GM19397 (cell line): Measurements from ENCODE around the gene CNTN2.

ENCODE experiments used
- ATAC-seq: cut with Tn5 transposase; IDR thresholded peaks from one replicate; pipeline ENCODE4 v1.9.1; 2021; ENCODE audit warnings: mild to moderate bottlenecking, moderate library complexity; ENCODE audit not compliant: unreplicated experiment

Gene CNTN2

DNA sequence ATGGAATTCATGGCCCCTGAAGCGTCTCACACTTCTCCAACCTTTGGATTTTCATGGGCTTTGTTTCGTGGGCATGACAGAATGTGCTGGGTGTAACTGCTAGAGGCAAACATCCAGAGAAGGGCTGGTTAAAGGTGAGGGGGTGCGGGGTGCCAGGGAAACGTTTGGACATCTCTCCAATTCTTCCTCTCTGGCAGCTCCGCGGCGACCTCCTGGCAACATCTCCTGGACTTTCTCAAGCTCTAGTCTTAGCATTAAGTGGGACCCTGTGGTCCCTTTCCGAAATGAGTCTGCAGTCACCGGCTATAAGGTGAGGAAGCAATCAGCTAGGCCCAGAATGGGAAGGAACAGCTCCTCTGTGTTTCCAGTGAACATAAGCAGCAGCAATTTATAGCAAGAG, 29.3 kb downstream of the CNTN2 start:
- ATAC-seq = no peak

DNA sequence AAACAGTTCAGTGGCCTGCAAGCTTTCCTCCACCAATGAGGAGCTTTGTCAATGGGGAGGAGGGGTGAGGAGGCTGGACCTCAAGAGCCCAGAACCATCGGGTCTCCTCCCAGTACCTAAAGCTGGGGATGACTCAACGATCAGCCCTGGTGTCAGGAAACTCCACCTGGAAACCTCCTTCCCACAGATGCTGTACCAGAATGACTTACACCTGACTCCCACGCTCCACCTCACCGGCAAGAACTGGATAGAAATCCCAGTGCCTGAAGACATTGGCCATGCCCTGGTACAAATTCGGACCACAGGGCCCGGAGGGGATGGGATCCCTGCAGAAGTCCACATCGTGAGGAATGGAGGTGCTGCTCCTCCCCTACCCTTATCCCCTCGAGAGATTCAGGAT, 29.9 kb downstream of the CNTN2 start:
- no peak for ATAC-seq

DNA sequence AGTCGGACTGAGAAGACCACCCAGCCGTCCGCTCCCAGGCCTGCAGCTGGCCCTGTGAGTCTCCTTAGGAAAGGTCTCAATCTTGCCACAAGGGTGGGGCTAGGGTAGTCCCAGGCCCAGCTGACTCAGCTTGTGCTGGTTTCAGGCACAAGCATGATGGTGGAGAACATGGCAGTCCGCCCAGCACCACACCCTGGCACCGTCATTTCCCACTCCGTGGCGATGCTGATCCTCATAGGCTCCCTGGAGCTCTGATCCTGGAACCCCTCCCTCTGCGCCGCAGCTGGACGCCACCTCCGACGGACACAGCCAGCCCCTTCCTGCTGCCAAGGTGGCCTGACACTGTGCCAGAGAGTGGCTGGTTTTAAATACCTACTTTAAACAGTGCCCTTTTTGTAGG, 30.5 kb downstream of the CNTN2 start:
- no peak for ATAC-seq

DNA sequence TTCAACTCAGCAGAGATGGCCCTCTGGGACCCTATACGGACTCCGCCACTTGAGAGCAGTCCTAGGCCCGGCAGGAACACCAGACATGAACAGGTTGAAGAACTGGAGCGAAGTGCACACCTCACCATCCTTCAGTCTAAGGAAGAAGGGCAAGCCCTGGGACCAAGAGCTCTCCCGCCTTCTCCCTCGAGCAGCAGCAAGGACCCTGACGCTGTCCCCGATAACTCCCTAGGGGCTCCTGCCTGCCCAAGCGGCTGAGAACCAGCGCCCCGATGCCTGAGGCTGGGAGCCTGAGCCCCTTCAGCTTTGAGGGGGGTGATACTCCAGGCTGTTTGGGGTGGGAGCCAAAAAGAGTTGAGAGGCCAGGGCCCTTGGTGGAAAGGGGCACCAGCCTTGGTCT, 31.1 kb downstream of the CNTN2 start:
- no peak for ATAC-seq

DNA sequence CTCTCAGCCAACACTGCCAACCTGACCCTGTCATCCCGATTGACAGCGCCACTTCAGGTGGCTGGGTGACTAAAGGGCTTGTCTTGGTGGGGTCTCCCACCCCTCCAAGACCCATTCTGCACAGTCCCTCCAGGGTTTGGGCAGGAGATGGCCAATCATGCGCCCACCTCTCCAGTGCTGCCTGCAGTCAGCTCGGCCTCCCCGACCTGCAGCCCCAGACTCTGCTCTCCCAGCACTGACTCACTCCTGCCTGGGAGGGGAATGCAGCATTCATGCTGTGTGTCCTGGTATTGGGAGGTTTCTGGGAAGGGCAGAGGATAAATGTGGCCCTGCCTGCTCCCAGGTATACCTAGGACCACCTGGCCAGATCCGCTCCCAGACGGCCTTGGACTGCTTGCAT, 31.5 kb downstream of the CNTN2 start:
- no peak for ATAC-seq

DNA sequence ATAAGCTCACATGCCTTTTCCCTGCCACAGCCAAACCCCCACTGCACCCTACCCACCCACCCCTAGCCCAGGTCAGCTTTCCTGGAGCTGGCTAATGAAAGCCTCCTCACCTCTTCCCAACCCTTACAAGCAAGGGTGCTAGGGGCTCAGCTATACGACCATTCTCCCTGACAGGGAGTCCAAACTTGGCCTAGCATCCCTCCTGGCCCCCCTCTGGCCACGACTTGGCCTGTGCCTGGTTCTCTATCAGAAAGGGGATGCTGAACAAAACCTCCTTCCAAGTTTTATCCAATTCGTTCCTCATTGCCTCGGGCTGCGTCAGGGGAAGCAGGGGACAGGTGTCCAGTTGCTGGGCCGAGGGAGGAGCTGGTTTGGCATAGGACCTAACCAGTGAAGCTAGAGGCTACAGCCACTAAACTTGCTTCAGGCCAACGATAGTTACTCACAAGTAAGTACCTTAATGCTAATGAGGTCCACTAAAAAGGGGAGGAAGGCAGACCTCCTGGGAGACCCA, 32.7 kb downstream of the CNTN2 start:
- ATAC-seq = no peak

DNA sequence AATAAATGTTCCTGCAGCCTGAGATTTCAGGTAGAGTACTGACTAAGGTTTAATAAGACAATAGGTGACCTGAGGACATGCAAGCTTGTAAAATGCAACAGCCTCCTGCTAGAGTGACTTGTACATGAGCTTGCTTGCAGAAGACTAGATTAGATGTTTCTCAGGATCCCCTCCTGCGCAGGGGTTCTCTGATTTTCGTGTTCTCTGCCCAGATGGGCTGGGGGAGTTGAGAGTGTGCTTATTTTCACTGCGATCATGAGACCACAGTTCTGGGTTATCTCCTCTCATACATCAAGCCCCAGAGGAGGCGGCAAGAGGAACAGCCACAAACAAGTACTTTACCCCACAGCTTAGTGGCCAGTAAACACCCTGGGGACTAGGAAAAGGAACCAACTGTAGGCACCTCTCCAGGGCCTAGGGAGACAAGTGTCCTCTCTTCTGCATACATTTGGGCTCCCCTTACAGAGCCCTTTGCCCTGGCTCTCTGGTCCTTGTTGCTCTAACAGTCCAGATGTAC, 33.3 kb downstream of the CNTN2 start:
- ATAC-seq = no peak

DNA sequence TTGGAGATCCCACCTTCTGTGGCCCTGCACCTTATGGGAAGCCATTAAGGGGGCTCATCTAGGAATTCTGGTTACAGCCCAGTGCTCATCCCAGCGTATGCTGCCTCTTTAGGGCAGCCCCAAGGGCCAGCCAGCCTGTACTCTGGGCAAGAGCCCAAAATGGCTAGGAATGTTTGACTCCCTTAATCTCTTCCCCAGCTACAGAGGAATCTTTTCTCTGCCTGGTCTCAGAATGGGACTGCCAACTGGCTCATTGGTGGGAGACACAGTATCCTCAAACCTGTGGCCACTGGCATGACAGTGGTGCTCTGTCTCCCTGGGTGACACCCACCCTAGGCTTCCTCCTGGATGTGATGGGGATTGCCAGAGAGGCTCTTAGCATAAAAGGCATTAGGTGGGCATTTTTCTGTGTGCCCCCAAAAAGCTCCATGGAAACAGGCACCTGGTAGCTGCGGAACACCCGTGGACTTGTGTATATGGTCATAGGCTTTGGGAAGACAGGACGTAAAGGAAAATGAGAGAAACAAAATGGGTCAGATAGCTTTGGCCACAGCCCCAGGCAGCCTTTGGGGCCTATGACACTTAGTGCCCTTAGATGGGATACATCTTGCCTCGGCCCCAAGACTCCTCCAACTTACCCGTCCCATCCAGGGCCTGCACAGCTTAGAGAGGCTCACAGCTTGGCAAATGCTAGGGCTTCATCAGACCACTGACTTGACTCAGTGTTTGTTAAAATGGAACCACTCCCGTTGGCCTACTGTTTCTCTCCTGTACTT, 34.3 kb downstream of the CNTN2 start:
- no peak for ATAC-seq

DNA sequence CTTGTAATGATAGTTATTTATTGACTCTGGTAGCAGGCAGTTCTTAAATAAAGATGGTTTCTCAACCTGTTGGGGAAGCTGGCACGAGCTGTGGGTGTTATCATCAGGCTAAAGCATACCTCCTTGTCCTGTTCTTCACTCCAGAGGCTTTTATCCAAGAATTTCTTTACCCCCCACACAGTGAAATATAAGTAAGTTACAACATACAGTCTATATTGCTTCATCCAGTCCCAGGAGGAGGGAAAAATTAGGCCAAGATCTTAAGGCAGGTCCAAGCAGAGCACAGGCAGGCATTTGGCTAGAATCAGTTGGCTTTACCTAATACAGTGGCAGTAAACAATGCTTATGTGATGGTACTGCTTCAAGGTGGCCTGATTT, 34.9 kb downstream of the CNTN2 start:
- ATAC-seq = no peak

DNA sequence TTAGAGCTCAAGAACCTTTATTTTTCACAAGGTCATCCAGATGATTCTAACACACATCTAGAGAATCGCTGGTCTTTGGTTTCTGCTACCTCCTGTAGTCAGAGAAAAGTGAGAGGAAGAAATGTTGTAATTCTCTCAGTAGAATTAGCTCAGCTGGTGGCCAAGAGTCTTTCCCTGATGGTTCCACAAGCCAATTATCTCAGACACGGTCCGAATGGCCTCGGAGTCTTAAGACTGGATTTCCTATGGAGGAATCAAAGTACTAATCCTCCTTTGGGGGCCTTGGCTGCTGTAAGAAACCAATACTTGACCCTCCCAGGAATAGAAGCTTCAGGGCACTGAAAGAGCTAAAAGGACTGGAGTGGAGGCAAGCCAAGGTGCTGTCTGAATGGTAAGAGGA, 39.4 kb downstream of the CNTN2 start:
- no peak for ATAC-seq

DNA sequence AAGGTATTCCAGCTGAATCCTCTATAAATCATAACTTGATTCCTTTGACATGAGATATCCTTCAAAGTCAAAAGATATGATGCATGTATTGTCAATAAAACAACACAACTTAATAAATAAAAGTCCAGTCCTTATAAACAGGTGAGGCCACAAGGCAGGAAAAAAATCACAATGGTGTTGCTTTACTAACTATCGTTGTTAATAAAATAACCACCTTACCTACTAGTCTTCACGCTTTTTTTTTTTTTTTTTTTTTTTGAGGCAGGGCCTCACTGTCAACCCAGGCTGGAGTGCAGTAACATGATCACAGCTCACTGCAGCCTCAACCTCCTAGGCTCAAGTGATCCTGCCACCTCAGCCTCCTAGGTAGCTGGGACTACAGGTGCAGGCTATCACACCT, 41.3 kb downstream of the CNTN2 start, which contains the start of gene TMEM81:
TMEM81 (minus strand) TSS at position 101 of the 400 bp plus-strand sequence. CDS start 140 bp downstream, outside the sequence.
- no peak for ATAC-seq

DNA sequence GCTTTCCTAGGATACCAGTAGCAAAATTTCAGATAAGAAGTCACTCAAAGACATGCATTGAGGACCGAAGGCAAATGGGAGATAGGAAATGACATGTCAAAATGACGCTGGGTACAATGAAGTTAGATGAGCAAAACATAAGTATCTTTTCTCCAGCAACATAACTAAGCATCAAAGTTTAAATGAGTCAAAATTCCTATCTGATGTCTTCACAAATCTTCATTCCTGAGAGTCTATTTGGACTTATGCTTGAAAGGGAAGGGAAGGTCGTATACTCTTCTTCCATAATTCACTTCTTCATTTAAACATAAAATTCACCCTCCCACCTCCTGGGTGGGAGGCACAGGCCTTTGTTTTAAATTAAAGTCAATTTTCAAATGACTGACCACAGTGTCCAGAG, 45.3 kb downstream of the CNTN2 start:
- ATAC-seq = no peak

DNA sequence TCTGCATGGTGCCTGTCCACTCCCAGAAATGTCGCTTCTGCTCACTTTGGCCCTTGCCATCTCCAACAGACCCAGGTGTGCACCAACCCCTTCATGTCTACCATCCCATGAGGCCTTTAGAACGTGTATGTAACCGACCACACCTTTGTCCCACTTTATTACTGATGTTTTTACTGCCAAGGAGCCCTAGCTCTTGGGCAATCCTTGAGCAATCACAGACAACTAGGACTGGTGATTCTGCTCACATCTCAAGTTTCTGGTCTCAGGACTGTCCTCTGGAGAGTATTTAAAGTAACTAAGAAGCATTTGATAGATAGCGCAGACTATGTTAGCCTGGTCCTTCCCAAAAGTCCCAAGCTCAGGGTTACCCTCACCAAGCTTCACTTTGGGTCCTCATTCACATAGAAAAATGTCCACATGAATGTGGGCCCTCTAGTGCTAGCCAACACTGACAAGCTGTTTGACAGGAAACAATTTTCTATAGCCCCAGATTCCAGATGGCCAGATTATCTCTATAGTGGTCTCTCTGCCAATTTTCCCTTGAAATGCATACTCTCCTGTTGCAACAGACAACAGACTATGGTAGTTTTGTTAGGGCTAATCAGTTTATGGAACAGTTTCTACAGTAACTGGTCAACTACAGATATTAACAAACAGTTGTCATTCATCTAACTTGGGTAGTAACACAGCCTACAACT, 48.2 kb downstream of the CNTN2 start:
- no peak for ATAC-seq

DNA sequence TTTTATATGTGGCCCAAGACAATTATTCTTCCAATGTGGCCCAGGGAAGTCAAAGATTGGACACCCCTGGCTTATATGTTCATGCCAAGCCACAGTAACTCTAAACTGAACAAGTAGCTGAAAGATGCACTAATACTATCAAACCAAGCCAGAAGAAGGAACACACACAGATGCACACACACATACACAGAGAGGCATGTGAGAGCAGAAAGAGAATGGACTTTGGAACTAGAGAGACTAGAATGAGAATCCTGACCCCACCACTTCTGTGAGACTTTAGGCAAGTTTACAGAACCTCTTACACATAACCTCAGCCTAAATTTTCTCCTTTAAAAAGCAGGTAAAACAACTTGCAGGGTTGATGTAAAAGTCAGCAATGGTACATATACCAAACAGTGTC, 52.4 kb downstream of the CNTN2 start:
- ATAC-seq = no peak

DNA sequence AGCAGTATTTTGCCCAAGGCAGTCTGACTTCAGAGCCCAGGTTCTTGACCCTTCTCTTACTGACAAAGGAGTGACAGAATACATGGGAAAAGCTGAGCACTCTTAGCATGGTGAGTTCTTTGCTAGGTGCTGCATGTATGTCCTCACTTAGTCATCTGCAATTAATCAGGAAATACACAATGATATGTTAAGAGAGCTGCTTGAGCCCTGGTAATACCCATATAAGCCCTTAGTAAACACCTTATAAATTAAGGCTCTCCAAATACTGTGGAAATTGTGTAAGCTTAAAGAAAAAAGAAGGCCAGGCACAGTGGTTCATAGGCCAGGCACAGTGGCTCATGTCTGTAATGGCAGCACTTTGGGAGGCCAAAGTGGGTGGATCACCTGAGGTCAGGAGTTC, 55.2 kb downstream of the CNTN2 start:
- ATAC-seq = no peak

DNA sequence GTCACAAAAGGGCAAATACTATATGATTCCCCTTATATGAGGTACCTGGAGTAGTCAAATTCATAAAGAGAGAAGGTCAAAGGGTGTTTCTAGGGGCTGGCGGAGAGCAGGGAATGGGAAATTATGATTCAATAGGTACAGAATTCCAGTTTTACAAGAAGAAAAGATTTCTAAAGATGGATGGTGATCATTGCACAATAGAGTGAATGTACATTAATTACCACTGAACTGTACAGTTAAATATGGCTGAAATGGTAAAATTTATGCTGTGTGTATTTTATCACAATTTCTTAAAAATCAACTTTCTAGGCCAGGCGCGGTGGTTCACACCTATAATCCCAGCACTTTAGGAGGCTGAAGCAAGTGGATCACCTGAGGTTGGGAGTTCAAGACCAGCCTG, 59.4 kb downstream of the CNTN2 start:
- no peak for ATAC-seq

DNA sequence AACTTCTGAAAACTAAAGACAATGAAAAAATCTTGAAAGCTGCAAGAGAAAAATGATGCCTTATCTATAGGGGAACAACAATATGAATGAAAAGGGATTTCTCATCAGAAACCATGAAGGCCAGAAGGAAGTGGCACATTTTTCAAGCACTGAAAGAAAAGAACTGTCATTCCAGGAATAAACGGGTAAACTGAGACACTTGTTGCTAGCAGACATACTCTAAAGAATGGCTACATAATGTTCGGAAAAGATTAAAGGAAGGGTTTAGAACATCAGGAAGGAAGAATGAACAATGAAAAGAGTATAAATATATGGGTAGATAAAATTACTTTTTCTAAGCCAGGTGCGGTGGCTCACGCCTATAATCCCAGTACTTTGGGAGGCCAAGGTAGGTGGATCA, 64.3 kb downstream of the CNTN2 start:
- no peak for ATAC-seq

DNA sequence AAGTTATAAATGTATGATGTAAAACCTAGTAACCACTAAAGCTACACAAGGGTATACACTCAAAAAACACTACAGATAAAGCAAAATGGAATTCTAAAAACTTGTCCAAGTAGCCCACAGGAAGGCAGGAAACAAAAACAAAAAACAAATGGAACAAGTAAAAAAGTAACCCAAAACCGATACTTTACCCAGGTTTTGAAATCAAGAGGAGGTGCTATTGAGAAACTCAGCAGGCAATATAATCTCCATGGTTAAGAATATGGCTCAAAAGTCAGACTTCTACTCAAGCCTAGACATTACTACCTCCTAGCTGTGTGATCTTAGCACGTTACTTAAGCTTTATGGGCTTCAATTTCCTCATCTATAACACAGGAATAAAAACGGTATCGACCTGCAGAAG, 65.5 kb downstream of the CNTN2 start:
- no peak for ATAC-seq

DNA sequence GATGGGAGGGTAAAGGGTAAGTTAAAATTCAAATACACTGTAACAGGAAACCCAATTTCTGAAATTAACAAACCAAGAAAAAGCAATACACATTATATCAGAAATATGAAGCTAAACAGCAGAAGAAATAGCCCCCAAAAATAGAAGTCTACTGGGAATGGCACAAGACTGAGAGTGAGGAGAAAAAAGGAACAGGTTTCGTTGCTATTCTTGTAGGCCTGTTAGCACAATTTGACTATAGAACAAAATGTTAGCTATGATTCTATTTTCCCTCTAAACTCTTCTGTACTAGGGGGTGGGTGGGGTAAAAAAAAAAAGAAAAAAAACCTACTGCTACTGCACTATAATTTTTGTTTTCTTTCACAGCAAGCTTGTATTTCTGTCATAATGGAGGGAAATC, 66.3 kb downstream of the CNTN2 start:
- ATAC-seq = no peak

DNA sequence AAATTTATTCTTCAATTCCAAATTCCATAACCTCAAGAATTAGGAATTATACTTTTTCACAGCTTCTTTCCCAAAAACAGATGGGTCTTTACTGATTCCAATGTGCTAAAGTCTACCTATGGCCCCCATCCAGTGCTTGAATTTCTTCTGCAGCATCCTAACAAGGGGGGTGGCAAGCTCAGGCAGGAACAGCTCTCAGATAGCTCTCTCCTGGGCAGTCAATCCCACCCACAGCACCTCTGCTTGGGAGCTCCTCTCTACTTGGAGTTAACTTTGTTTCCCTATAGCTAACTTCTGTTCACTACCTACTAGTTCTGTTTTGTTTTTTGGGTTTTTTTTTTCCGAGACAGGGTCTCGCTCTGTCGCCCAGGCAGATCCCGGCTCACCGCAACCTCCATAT, 66.7 kb downstream of the CNTN2 start:
- ATAC-seq = no peak

DNA sequence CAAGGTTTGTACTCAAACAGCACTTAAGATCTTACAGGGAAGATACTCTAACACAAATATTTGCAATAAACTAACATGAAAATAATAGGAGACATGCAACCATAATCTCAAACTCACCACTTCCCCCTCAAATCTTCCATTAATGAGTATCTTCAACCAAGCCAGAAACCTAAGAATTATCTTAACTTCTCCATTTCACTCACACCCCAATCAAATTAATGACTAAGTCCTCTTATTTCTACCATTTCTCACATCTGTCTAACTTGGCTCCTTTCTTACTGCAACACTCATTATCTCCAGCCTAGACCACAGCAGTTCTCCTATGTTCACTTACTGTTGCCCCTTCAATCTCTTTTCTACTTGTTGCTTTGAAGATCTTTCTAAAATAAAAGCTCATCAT, 68.3 kb downstream of the CNTN2 start:
- no peak for ATAC-seq

DNA sequence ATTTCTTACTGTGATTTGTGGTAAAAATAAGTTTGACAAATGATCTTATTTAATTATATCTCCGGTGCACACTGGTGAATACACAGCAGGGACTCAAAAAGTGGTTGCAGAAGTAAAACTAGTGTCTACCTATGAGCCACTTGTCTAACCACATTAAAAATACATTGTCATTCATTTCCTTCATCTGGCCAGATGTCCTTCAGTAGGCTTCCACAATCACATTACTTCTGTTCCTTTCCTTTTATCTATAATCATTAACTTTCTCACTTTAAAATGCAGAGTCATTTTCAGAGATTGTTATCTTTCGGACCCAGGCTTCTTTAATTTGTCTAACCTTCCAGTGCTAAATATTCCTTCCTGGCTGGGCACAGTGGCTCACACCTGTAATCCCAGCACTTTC, 75.7 kb downstream of the CNTN2 start:
- ATAC-seq = no peak
